Middle frontal gyrus (tissue), 1 donor: ENCODE results near the gene CTCF.

Experiments used
- DNase-seq: peaks from one replicate; pipeline ENCODE4 v3.0.0-alpha.2; 2015; ENCODE audit warnings: low spot score; ENCODE audit errors: extremely low spot score

CTCF gene

DNA sequence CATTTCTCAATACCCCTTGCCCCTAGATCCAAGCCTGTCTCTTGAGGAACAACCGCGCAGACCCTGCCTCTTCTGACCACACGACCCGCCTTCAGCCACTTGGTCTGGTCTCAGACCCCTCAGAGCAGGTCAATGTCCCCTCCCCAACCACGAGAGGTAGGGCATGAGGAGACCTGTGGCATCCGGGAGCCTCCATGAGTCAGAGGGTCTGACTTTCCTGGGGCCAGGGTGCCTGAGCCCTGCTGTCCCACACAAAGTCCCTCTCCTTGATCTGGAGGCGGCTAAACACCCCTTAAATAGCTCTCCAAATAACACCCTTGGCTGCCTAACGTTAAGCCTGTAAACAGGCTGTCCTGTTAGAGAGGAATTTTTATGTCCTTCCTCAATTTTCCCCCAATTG, 87.7 kb downstream of the CTCF start:
- no peak for DNase-seq

GRCh38 chr16:67651039-67651438, 88.7 kb downstream of the CTCF start:
- DNase-seq = no peak

DNA sequence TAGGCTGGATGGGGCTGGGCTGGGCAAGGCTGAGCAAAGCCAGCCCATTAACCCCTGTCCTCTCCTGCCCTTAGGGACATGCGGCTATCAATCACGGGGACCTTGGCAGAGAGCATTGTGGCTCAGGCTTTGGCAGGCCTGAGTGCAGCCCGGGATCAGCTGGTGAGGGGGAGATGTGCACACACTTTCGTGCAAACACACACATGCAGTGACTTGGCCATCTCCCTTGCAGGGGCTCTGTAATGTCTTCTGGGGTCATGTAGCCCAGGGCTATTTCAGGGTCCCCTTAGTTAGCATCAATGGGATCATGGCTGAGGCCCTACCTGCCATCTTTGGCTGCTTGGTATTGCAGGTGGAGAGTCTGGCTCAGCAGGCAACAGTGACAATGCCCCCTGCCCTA, 89.5 kb downstream of the CTCF start:
- DNase-seq = no peak

DNA sequence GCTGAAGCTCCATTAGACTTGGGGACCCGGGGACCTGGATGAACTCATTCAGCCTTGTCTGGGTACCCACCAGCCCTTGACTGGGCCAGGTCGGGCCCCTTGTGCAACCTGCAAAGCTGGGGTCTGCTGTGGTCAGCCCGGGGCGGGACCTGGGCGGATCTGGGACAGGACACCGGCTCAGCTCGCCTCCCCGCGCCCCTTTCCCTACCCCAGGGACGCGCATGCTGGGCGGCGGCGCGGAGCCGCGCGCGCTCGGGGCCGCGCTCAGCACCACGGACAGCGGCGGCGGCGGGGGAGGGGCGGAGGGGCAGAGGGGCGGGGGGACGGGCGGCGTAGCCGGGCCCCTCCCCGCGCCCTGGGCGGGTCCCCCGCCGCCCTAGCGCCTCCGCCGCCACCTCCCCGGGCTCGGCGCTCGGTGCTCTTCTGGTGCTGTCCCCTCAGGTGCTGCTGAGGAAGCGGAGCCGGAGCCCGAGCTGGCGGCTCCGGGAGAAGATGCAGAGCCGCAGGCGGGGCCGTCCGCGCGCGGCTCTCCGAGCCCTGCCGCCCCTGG, 90.3 kb downstream of the CTCF start:
- no peak for DNase-seq

DNA sequence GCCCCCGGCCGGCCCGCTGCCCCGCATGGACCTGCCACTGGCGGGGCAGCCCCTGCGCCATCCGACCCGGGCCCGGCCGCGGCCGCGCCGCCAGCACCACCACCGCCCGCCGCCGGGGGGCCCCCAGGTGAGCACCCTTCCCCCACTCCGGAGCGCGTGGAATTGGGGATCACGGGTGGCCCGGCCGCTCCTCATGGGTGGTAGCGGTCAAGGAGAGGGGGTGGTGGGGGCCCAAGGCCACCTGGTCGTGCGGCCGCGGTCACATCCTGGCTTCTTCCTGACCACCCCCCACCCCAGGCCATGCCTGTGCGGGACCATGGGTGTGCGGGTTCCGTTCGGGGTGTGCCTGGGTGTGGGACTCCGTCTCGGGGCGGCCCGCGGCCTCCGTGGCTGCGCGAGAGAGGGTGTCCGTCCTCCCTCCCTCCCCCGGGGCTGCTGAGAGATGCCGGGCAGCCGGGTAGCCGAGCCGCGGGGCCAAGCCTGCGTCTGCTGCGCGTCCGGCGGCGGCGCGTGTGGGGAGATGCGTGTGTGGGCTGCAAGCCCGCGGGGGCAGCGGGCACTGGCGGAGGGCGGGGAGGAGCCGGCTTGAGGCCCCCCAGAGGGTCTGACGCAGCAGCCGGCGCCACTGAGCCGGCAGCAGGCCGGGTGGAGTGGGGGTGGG, 90.9 kb downstream of the CTCF start:
- no peak for DNase-seq

DNA sequence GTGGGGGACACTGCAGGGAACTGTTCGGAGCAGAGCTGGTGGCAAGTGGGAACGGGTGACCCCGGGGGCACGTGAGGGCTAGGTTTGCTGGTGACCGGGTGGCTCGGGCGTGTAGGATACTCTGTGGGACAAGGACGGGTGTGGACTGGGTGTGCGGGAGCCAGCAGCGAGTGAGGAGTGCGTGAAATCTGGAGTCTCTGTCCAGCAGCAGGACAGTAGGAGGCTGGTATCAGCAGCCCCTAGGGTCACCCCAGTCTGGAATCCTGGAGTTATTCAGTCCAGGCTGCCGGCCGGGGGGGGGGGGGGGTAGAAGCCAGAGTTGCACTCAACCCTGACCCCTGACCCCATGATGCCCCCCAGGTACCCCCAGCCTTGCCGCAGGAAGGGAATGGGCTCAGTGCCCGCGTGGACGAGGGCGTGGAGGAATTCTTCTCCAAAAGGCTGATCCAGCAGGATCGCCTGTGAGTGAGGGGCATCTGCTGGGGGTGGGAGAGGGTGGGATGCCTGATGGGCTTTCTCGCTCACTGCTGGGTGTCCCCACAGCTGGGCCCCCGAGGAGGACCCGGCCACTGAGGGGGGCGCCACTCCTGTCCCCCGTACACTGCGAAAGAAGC, 91.6 kb downstream of the CTCF start:
- DNase-seq = no peak

DNA sequence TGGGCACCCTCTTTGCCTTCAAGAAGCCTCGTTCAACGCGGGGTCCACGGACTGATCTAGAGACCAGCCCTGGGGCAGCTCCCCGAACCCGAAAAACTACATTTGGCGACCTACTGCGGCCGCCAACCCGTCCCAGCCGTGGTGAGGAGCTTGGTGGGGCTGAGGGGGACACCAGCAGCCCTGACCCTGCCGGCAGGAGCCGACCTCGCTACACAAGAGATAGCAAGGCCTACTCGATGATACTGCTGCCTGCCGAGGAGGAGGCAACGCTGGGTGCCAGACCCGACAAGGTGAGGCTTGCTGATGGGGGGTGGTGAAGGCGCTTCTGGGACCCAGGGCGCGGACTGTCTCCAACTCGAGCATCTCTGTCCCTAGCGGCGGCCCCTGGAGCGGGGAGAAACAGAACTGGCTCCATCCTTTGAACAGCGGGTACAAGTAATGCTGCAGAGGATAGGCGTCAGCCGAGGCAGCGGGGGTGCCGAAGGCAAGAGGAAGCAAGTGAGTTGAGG, 92.1 kb downstream of the CTCF start:
- DNase-seq = no peak

- DNase-seq = no peak
Measured at GRCh38 chr16:67655363-67655762, 93.0 kb downstream of the CTCF start.

- no peak for DNase-seq
Measured at GRCh38 chr16:67656344-67657016, 94.2 kb downstream of the CTCF start.

DNA sequence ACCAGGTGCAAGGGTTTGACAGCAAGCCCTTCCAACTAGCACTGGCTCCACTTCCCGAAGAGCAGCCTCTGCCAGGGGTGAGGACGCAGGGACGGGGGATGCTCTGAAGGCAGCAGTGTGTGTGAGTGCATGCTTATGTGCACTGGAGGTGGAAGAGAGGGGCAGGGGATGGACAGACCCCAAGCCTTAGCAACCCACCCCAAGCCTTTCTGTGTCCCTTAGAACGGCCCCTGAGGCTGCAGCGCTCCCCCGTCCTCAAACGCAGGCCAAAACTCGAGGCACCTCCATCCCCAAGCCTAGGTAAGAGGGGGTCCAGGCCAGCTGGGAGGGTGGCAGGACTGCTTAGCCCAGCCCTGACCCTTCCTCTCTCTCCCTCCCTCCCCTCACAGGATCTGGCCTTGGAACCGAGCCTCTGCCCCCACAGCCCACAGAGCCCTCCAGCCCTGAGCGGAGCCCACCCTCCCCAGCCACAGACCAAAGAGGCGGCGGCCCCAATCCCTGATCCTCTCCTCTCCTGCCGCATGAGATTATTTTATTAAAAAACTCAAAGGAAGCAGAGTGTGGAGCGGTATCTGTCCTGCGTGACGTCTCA, 94.8 kb downstream of the CTCF start:
- no peak for DNase-seq

GRCh38 chr16:67657751-67658518, 95.6 kb downstream of the CTCF start:
- no peak for DNase-seq

GRCh38 chr16:67658849-67659674, 96.7 kb downstream of the CTCF start:
- no peak for DNase-seq

DNA sequence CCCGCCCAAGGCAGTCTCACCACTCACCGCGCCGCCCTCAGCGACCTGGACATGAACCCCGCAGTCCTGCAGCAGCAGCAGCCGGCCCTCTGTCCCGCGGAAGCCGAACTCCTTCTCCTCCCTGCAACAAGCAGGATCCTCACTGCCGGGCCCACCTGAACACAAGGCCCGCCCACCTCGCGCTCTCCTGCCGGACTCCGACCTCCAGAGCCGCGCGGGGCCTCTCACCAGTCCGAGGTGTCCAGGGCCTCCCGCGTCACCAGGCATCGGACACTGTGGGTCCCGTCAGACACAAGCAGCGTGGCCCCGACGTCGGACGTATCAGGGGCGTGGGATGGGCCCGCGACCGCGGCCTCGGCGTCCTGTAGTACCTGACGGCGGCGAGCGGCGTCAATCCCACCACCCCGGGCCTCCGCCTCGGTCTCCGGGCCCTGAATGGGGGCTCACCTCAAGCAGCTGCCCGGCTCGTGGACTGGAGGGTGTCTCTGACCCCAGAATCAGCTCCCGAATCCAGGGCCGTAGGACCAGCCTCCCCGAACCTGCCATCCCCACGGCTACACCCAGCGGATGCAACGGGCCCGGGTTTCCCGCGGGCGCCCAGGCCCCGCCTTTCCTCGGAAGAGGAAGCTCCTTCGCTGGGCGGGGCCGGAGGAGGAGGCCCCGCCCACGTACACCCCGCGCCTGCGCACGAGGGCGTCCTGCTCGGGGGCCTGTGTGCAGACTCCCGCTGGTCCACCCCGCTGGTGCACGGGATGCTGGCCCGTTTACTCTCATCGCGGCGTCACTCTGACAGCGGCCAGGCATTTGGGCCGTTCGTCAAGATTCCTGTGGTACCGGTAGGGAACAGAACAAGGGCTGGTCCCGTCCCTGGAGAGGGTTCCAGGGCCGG, 97.6 kb downstream of the CTCF start, which contains the start of gene ACD:
Gene ACD, minus strand, starts transcription at position 586 of the 889 bp plus-strand sequence. Its CDS starts 40 bp downstream, at position 546.
- peak; percentile 96 for DNase-seq

- peak; percentile 97 for DNase-seq
Measured at GRCh38 chr16:67660564-67661028, 98.3 kb downstream of the CTCF start, which contains the start of gene PARD6A. PARD6A (plus strand) TSS chr16:67660960; CDS start chr16:67661039, 79 bp downstream.

- no peak for DNase-seq
Measured at GRCh38 chr16:67661101-67661761, 98.9 kb downstream of the CTCF start.

GRCh38 chr16:67661886-67662652, 99.7 kb downstream of the CTCF start:
- no peak for DNase-seq

- no peak for DNase-seq
Measured at GRCh38 chr16:67662653-67663010, 100.3 kb downstream of the CTCF start.
